ENCODE measurements around the gene CLCA4.

- TF ChIP-seq MAX (CRISPR knock-in tag; IDR thresholded peaks at IDR 0.05) = no peak
- no peak for TF ChIP-seq CREB1 (CRISPR knock-in tag; IDR thresholded peaks at IDR 0.05)
These were observed 17.0 kb downstream of the CLCA4 start for GRCh38 chr1:86563849-86564248.

Measured in WTC11 (cell line).